Loucy (cell line): Measurements from ENCODE around the gene CDH4.
A peak's percentile ranks its signal among the peaks of the same experiment; 100 is the strongest.

Experiments used
- CTCF ChIP-seq: fragments of 200-600 bp; sonication (generic); conservative IDR thresholded peaks from 2 replicates; pipeline ENCODE4 v1.5.1; 2014; ENCODE audit warnings: mild to moderate bottlenecking, antibody characterized with exemption, low read length
- EZH2phosphoT487 ChIP-seq: fragments of 200-600 bp; IDR thresholded peaks from 2 replicates; pipeline ENCODE4 v1.6.1; 2018; ENCODE audit warnings: antibody characterized with exemption, mild to moderate bottlenecking, moderate library complexity, borderline replicate concordance

- TF ChIP-seq CTCF (0 out of 2 replicates have a peak, but pooled peaks have one; percentile 12), EZH2phosphoT487 (no peak)
Measured at GRCh38 chr20:61517419-61517818, 265.4 kb downstream of the CDH4 start.
